HG03139 (cell line): ENCODE data around the gene HES4.
A peak's percentile ranks its signal among the peaks of the same experiment; 100 is the strongest.
"Not testable (repeated sequence)": the region's sequence is repeated elsewhere in the genome, so short reads cannot be mapped to it uniquely, and the experiment has no call there.

ENCODE experiments used
- ATAC-seq: cut with Tn5 transposase; IDR thresholded peaks from one replicate; pipeline ENCODE4 v1.9.1; 2021; ENCODE audit not compliant: unreplicated experiment

Gene HES4

GRCh38 chr1:1019122-1019999 lies 19.5 kb upstream of the HES4 start:
- ATAC-seq = peak; percentile 51

GRCh38 chr1:1018321-1018685 lies 18.4 kb upstream of the HES4 start:
- ATAC-seq = not testable (repeated sequence)

GRCh38 chr1:1017397-1018320 lies 17.8 kb upstream of the HES4 start:
- not testable (repeated sequence) for ATAC-seq

GRCh38 chr1:1014799-1015681 lies 15.1 kb upstream of the HES4 start:
- no peak for ATAC-seq

GRCh38 chr1:1013922-1014648 lies 14.2 kb upstream of the HES4 start:
- ATAC-seq = no peak

- peak; percentile 72 for ATAC-seq
Observed at GRCh38 chr1:1013105-1013921, 13.4 kb upstream of the HES4 start, which contains the start of gene ISG15. ISG15 (plus strand) TSS chr1:1013497; CDS start chr1:1013574, 77 bp downstream.

- not testable (repeated sequence) for ATAC-seq
Observed at GRCh38 chr1:1012736-1013104, 12.8 kb upstream of the HES4 start.

GRCh38 chr1:1011396-1011949 lies 11.6 kb upstream of the HES4 start:
- ATAC-seq = no peak

GRCh38 chr1:1010131-1010530 lies 10.2 kb upstream of the HES4 start:
- ATAC-seq = not testable (repeated sequence)

- no peak for ATAC-seq
Observed at GRCh38 chr1:1006305-1007159, 6.6 kb upstream of the HES4 start.

GRCh38 chr1:1005774-1006304 lies 5.9 kb upstream of the HES4 start:
- ATAC-seq = no peak

- no peak for ATAC-seq
Observed at GRCh38 chr1:1004780-1005697, 5.1 kb upstream of the HES4 start.

GRCh38 chr1:1004420-1004779 lies 4.5 kb upstream of the HES4 start:
- no peak for ATAC-seq

GRCh38 chr1:1003618-1004419 lies 3.9 kb upstream of the HES4 start:
- ATAC-seq = no peak

GRCh38 chr1:1001057-1001783 lies 1.3 kb upstream of the HES4 start:
- no peak for ATAC-seq
